Measurements from ENCODE around the gene ZFP14. TPM values are rescaled to one million over a fixed set of nuclear protein-coding genes. Genes with fewer than 3 reads are reported as not detected.
A peak's percentile ranks its signal among the peaks of the same experiment; 100 is the strongest.

The ZFP14 gene
- total RNA-seq, 1 experiment from 2014 or later: 7.9 TPM

- Mint-ChIP-seq H3K27me3 (ENCODE audit: low read depth) (peaks cover 76% of the 10 kb centered on the region), H3K4me3 (no peak overlapping the region), H3K9me3 (peaks cover 9% of the 10 kb centered on the region), H3K27ac (no peak overlapping the region), H3K36me3 (no peaks in the 10 kb centered on the region), H3K4me1 (peaks cover 10% of the 10 kb centered on the region)
- ATAC-seq (peak; percentile 14; the same call in 1 of the 2 replicates), DNase-seq (ENCODE audit: low spot score) (no peak)
- TF ChIP-seq GABPB1 (CRISPR knock-in tag; IDR thresholded peaks at IDR 0.05) (no peak), ETV6 (CRISPR knock-in tag; IDR thresholded peaks at IDR 0.05) (no peak), ZNF263 (CRISPR knock-in tag; IDR thresholded peaks at IDR 0.05; ENCODE audit: low read depth) (no peak), IRF1 (CRISPR knock-in tag; IDR thresholded peaks at IDR 0.05) (no peak), FOXP1 (CRISPR knock-in tag; IDR thresholded peaks at IDR 0.05; ENCODE audit: borderline replicate concordance) (no peak), PRRX2 (CRISPR knock-in tag; IDR thresholded peaks at IDR 0.05) (no peak), ESRRA (CRISPR knock-in tag; IDR thresholded peaks at IDR 0.05; ENCODE audit: borderline replicate concordance) (no peak), GRHL2 (CRISPR knock-in tag; IDR thresholded peaks at IDR 0.05; ENCODE audit: insufficient replicate concordance, severe bottlenecking) (no peak), NR3C1 (CRISPR knock-in tag; conservative IDR thresholded peaks at IDR 0.05; ENCODE audit: low read depth) (no peak), TCF7 (CRISPR knock-in tag; IDR thresholded peaks at IDR 0.05; ENCODE audit: low read depth) (no peak), MLX (CRISPR knock-in tag; IDR thresholded peaks at IDR 0.05) (no peak), PREB (CRISPR knock-in tag; IDR thresholded peaks at IDR 0.05; ENCODE audit: borderline replicate concordance) (no peak)
- ChIA-PET CTCF (no interaction called here), POLR2A (no interaction called here)
Observed at GRCh38 chr19:36423925-36424324, 44.9 kb upstream of the ZFP14 start.

- ChIA-PET CTCF (interaction anchor here (1.1 to 1.5 kb wide), 2 partner anchors 43 to 67 kb away, joined by 5 to 7 read pairs; partner anchors contain the start of genes ZFP14 and ZNF566), POLR2A (interaction anchor here (1.1 to 2.2 kb wide), 2 partner anchors 67 to 68 kb away, joined by 3 to 13 read pairs; partner anchors contain the start of gene ZNF566)
- Mint-ChIP-seq H3K27me3 (ENCODE audit: low read depth) (peaks cover 76% of the 10 kb centered on the region), H3K27ac (no peak overlapping the region), H3K4me1 (peaks cover 22% of the 10 kb centered on the region), H3K36me3 (no peaks in the 10 kb centered on the region), H3K9me3 (peaks cover 9% of the 10 kb centered on the region), H3K4me3 (peak overlapping the region; percentile 75)
- DNase-seq (ENCODE audit: low spot score) (no peak), ATAC-seq (peak; percentile 9)
- TF ChIP-seq RELA (CRISPR knock-in tag; IDR thresholded peaks at IDR 0.05; ENCODE audit: borderline replicate concordance): 0 out of 2 replicates have a peak, but pooled peaks have one; percentile 10
- TF ChIP-seq CBFB (CRISPR knock-in tag; IDR thresholded peaks at IDR 0.05; ENCODE audit: low read depth): no peak
- TF ChIP-seq MAX (CRISPR knock-in tag; IDR thresholded peaks at IDR 0.05): peak; percentile 54; the same call in 1 of the 2 replicates
- TF ChIP-seq FOXP4 (CRISPR knock-in tag; IDR thresholded peaks at IDR 0.05): 0 out of 2 replicates have a peak, but pooled peaks have one; percentile 30
- no peak for TF ChIP-seq ZNF416 (CRISPR knock-in tag; IDR thresholded peaks at IDR 0.05)
- peak; percentile 28; the same call in 1 of the 2 replicates for TF ChIP-seq CREM (CRISPR knock-in tag; IDR thresholded peaks at IDR 0.05)
- peak; percentile 4; the same call in 1 of the 2 replicates for TF ChIP-seq TEAD1 (CRISPR knock-in tag; IDR thresholded peaks at IDR 0.05)
Observed at GRCh38 chr19:36421749-36422481, 42.9 kb upstream of the ZFP14 start.
